ENCODE results near the gene SLC38A5. TPM values are rescaled to one million over a fixed set of nuclear protein-coding genes. Genes with fewer than 3 reads are reported as not detected.

Gene SLC38A5
- total and polyA plus RNA-seq, 2 of the 13 experiments (the other 11 are each of a cell fraction or from before 2014, with no cell fraction given), result 46.1 to 73.4 TPM

GRCh38 chrX:48475774-48476577 lies 5.9 kb upstream of the SLC38A5 start, which contains the start of gene FTSJ1 (continued):
- TF ChIP-seq SALL2 (CRISPR knock-in tag; IDR thresholded peaks at IDR 0.05) (no peak; the same call in none of the 2 replicates), ARHGAP35 (CRISPR knock-in tag; IDR thresholded peaks at IDR 0.05; ENCODE audit: borderline replicate concordance) (no peak), ZNF124 (CRISPR knock-in tag; IDR thresholded peaks at IDR 0.05) (no peak), BATF2 (CRISPR knock-in tag; IDR thresholded peaks at IDR 0.05) (no peak), SMARCC2 (IDR thresholded peaks at IDR 0.05) (no peak), PHF21A (CRISPR knock-in tag; IDR thresholded peaks at IDR 0.05) (peak; percentile 49; the same call in 1 of the 2 replicates), EHMT2 (IDR thresholded peaks at IDR 0.05; ENCODE audit: borderline replicate concordance, low read depth, low read length) (no peak), EED (CRISPR knock-in tag; IDR thresholded peaks at IDR 0.05) (no peak), ZMYM2 (CRISPR knock-in tag; IDR thresholded peaks at IDR 0.05) (0 out of 2 replicates have a peak, but pooled peaks have one; percentile 16), SIX1 (CRISPR knock-in tag; IDR thresholded peaks at IDR 0.05; ENCODE audit: borderline replicate concordance) (no peak), POLR2AphosphoS2 (IDR thresholded peaks at IDR 0.05; ENCODE audit: low read depth, low read length) (no peak), ZNF430 (CRISPR knock-in tag; IDR thresholded peaks at IDR 0.05) (no peak), FOXO1 (CRISPR knock-in tag; IDR thresholded peaks at IDR 0.05) (no peak), ZNF274 (CRISPR knock-in tag; IDR thresholded peaks at IDR 0.05) (0 out of 2 replicates have a peak, but pooled peaks have one; percentile 12), ZNF792 (CRISPR knock-in tag; IDR thresholded peaks at IDR 0.05) (no peak), NFIB (CRISPR knock-in tag; IDR thresholded peaks at IDR 0.05; ENCODE audit: borderline replicate concordance) (no peak), ZNF570 (CRISPR knock-in tag; IDR thresholded peaks at IDR 0.05; ENCODE audit: borderline replicate concordance) (no peak)
- TF ChIP-seq, protein P1, sequence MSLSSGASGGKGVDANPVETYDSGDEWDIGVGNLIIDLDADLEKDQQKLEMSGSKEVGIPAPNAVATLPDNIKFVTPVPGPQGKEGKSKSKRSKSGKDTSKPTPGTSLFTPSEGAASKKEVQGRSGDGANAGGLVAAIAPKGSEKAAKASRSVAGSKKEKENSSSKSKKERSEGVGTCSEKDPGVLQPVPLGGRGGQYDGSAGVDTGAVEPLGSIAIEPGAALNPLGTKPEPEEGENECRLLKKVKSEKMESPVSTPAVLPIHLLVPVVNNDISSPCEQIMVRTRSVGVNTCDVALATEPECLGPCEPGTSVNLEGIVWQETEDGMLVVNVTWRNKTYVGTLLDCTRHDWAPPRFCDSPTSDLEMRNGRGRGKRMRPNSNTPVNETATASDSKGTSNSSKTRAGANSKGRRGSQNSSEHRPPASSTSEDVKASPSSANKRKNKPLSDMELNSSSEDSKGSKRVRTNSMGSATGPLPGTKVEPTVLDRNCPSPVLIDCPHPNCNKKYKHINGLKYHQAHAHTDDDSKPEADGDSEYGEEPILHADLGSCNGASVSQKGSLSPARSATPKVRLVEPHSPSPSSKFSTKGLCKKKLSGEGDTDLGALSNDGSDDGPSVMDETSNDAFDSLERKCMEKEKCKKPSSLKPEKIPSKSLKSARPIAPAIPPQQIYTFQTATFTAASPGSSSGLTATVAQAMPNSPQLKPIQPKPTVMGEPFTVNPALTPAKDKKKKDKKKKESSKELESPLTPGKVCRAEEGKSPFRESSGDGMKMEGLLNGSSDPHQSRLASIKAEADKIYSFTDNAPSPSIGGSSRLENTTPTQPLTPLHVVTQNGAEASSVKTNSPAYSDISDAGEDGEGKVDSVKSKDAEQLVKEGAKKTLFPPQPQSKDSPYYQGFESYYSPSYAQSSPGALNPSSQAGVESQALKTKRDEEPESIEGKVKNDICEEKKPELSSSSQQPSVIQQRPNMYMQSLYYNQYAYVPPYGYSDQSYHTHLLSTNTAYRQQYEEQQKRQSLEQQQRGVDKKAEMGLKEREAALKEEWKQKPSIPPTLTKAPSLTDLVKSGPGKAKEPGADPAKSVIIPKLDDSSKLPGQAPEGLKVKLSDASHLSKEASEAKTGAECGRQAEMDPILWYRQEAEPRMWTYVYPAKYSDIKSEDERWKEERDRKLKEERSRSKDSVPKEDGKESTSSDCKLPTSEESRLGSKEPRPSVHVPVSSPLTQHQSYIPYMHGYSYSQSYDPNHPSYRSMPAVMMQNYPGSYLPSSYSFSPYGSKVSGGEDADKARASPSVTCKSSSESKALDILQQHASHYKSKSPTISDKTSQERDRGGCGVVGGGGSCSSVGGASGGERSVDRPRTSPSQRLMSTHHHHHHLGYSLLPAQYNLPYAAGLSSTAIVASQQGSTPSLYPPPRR (CRISPR knock-in tag; IDR thresholded peaks at IDR 0.05; ENCODE audit: borderline replicate concordance), result no peak
- TF ChIP-seq, protein P2, sequence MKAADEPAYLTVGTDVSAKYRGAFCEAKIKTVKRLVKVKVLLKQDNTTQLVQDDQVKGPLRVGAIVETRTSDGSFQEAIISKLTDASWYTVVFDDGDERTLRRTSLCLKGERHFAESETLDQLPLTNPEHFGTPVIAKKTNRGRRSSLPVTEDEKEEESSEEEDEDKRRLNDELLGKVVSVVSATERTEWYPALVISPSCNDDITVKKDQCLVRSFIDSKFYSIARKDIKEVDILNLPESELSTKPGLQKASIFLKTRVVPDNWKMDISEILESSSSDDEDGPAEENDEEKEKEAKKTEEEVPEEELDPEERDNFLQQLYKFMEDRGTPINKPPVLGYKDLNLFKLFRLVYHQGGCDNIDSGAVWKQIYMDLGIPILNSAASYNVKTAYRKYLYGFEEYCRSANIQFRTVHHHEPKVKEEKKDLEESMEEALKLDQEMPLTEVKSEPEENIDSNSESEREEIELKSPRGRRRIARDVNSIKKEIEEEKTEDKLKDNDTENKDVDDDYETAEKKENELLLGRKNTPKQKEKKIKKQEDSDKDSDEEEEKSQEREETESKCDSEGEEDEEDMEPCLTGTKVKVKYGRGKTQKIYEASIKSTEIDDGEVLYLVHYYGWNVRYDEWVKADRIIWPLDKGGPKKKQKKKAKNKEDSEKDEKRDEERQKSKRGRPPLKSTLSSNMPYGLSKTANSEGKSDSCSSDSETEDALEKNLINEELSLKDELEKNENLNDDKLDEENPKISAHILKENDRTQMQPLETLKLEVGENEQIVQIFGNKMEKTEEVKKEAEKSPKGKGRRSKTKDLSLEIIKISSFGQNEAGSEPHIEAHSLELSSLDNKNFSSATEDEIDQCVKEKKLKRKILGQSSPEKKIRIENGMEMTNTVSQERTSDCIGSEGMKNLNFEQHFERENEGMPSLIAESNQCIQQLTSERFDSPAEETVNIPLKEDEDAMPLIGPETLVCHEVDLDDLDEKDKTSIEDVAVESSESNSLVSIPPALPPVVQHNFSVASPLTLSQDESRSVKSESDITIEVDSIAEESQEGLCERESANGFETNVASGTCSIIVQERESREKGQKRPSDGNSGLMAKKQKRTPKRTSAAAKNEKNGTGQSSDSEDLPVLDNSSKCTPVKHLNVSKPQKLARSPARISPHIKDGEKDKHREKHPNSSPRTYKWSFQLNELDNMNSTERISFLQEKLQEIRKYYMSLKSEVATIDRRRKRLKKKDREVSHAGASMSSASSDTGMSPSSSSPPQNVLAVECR (CRISPR knock-in tag; IDR thresholded peaks at IDR 0.05; ENCODE audit: borderline replicate concordance), result peak; percentile 75; the same call in 1 of the 2 replicates

Measured in HepG2 (cell line).